HepG2 (cell line): ENCODE measurements around the gene ITPR1. TPM values are rescaled to one million over a fixed set of nuclear protein-coding genes. Genes with fewer than 3 reads are reported as not detected.

Experiments used
- ATAC-seq: fragments of 200-7000 bp; cut with Tn5 transposase; 3 replicates; pipeline ENCODE4 v1.9.1; 2020; ENCODE audit warnings: mild to moderate bottlenecking, moderate library complexity
- BruUV-seq: library from RNA; stranded (reverse); fragments of 400-500 nt; replicated peaks from 2 replicates; lab custom pipeline; 2021; lab: Mats Ljungman, UMichigan
- CTCF ChIA-PET: fragments of 300-600 bp; formaldehyde crosslinking; extraction: SDS; loops from one replicate; lab custom pipeline; 2021; ENCODE audit warnings: low total read pairs, inconsistent platforms, low intra/inter-chr PET ratio; lab: Yijun Ruan, JAX
- POLR2A ChIA-PET: fragments of 350-600 bp; sonication (Branson Sonifier 250); formaldehyde crosslinking; loops from one replicate; lab custom pipeline; 2020; ENCODE audit warnings: antibody characterized with exemption, inconsistent platforms; lab: Yijun Ruan, JAX
- DNase-seq: peaks from one replicate; pipeline ENCODE4 v3.0.0-alpha.2; 2015; ENCODE audit warnings: low spot score
- FAIRE-seq: peaks from 3 replicates; lab custom pipeline; 2011; peaks lifted over from hg19 to GRCh38; lab: Jason Lieb, UNC
- H2AFZ ChIP-seq: one replicate; pipeline ENCODE4 v1.6.1; 2011; ENCODE audit warnings: low read length, inconsistent platforms
- H3K27ac ChIP-seq: fragments of 300-600 bp; 3 replicates; pipeline ENCODE4 v1.8.0; 2011; ENCODE audit warnings: mixed run types, mild to moderate bottlenecking, mixed read lengths, low read length, inconsistent platforms; ENCODE audit not compliant: insufficient read depth; ENCODE audit errors: extremely low read length
- H3K27me3 ChIP-seq, 2 experiments: fragments of 200-600 bp in 1 of 2; 2 replicates in 1 of 2; 3 replicates in 1 of 2; pipeline versions ENCODE4 v1.6.0 to v1.8.0; 2011; ENCODE audit warnings: low read length in 2 of 2, mild to moderate bottlenecking in 2 of 2, moderate library complexity in 2 of 2, inconsistent platforms in 1 of 2; ENCODE audit not compliant: insufficient read depth in 2 of 2, control insufficient read depth in 1 of 2
- H3K36me3 ChIP-seq, 2 experiments: fragments of 200-600 bp in 1 of 2; replicated peaks in 1 of 2; 2 replicates in 1 of 2; 3 replicates in 1 of 2; pipeline versions ENCODE4 v1.5.1 to v1.8.0; 2011; ENCODE audit warnings: low read length in 2 of 2, inconsistent platforms in 1 of 2; ENCODE audit not compliant: insufficient read depth in 2 of 2, control insufficient read depth in 1 of 2
- H3K4me1 ChIP-seq: 2 replicates; pipeline ENCODE4 v1.5.1; 2012; ENCODE audit warnings: low read length, inconsistent platforms; ENCODE audit not compliant: insufficient read depth
- H3K4me2 ChIP-seq: 2 replicates; pipeline ENCODE4 v1.6.0; 2011; ENCODE audit warnings: low read depth, low read length, inconsistent platforms
- H3K4me3 ChIP-seq, 3 experiments: fragments of 200-600 bp in 1 of 3; sonication (generic), shearing (Covaris generic) in 1 of 3; replicated peaks in 1 of 3; 2 replicates each; pipeline ENCODE4 v1.5.1; 2011 to 2016; ENCODE audit warnings: low read length in 3 of 3, inconsistent platforms in 2 of 3, low read depth in 2 of 3, mild to moderate bottlenecking in 2 of 3, control low read depth in 1 of 3, mixed read lengths in 1 of 3; ENCODE audit not compliant: insufficient read depth in 1 of 3
- H3K79me2 ChIP-seq: one replicate; pipeline ENCODE4 v1.6.1; 2011; ENCODE audit warnings: low read length, inconsistent platforms; ENCODE audit not compliant: insufficient read depth
- H3K9ac ChIP-seq: 2 replicates; pipeline ENCODE4 v1.6.0; 2011; ENCODE audit warnings: mild to moderate bottlenecking, low read depth, low read length, inconsistent platforms; ENCODE audit not compliant: insufficient read depth
- H3K9me3 ChIP-seq: 2 replicates; pipeline ENCODE4 v1.5.1; 2012; ENCODE audit warnings: mild to moderate bottlenecking, low read length
- H4K20me1 ChIP-seq: 2 replicates; pipeline ENCODE4 v1.6.0; 2011; ENCODE audit warnings: inconsistent platforms, mild to moderate bottlenecking, low read length, moderate library complexity; ENCODE audit not compliant: insufficient read depth
- NCOA2 ChIP-seq: sonication (generic); formaldehyde crosslinking; IDR thresholded peaks from 2 replicates; pipeline ENCODE4 v1.8.0; 2022; ENCODE audit warnings: inconsistent platforms
- SOX6 ChIP-seq, 2 experiments: fragments of 450-650 bp in 1 of 2; sonication (generic) in 1 of 2; formaldehyde crosslinking in 1 of 2; IDR thresholded peaks; 2 replicates each; pipeline versions ENCODE4 v1.4.0 to v1.6.1; 2017 to 2020; ENCODE audit warnings: antibody characterized with exemption in 1 of 2, mild to moderate bottlenecking in 1 of 2, missing genetic modification reagents in 1 of 2
- ZFAT ChIP-seq: sonication (generic); formaldehyde crosslinking; conservative IDR thresholded peaks from 2 replicates; pipeline ENCODE4 v1.8.1; 2023; ENCODE audit warnings: missing genetic modification reagents, inconsistent platforms
- ZNF136 ChIP-seq: sonication (generic); formaldehyde crosslinking; IDR thresholded peaks from 2 replicates; pipeline ENCODE4 v1.8.1; 2022; ENCODE audit warnings: low read depth, mild to moderate bottlenecking, moderate library complexity, missing genetic modification reagents
- ZNF180 ChIP-seq: sonication (generic); formaldehyde crosslinking; IDR thresholded peaks from 2 replicates; pipeline ENCODE4 v1.4.0; 2020; ENCODE audit warnings: low read depth, missing genetic modification reagents, borderline replicate concordance
- ZNF329 ChIP-seq: sonication (generic); formaldehyde crosslinking; IDR thresholded peaks from 2 replicates; pipeline ENCODE4 v1.9.0; 2021; ENCODE audit warnings: low read depth, mild to moderate bottlenecking, missing genetic modification reagents
- ZNF879 ChIP-seq: sonication (generic); formaldehyde crosslinking; IDR thresholded peaks from 2 replicates; pipeline ENCODE4 v1.8.1; 2023; ENCODE audit warnings: missing genetic modification reagents
- ZSCAN9 ChIP-seq: IDR thresholded peaks from 2 replicates; pipeline ENCODE4 v1.6.1; 2016; ENCODE audit warnings: borderline replicate concordance
- WGBS: methylation state at CpG from one replicate; pipeline ENCODE4 v1.1.6; 2017; ENCODE audit warnings: low lambda C conversion rate; 5-methylcytosine and 5-hydroxymethylcytosine counted together
- in situ Hi-C: cut with HindIII; loops from 2 replicates; pipeline ENCODE4 v1.10.0; 2017; ENCODE audit warnings: low pct_unique_long_range_greater_than_20kb; ENCODE audit not compliant: extremely low pct_ligation_motif_present
- intact Hi-C: fragments of 100-400 bp; cut with micrococcal nuclease; formaldehyde crosslinking; loops from one replicate; pipeline ENCODE4 v1.10.0; 2022; ENCODE audit not compliant: unreplicated experiment
- polyA plus RNA-seq, 8 experiments: library from polyadenylated mRNA; depleted of rRNA in 3 of 8; stranded (reverse) in 7 of 8; unstranded in 1 of 8; fragments of >200 nt; fragmentation: Illumina TruSeq in 4 of 8; extraction: Trizol in 4 of 8; gene quantifications; 2 replicates each; pipeline versions ENCODE4 v1.2.1 to v1.2.3, GENCODE V29; 2011 to 2016; ENCODE audit warnings: low read depth in 4 of 8, missing spikeins in 1 of 8, mixed read lengths in 1 of 8; ENCODE audit not compliant: insufficient read depth in 1 of 8
- total RNA-seq, 5 experiments: library from RNA; depleted of rRNA; stranded (reverse); fragments of >200 nt; fragmentation: Illumina TruSeq; extraction: Trizol; gene quantifications; 2 replicates each; pipeline ENCODE4 v1.2.3, GENCODE V29; 2016; ENCODE audit warnings: low read depth in 1 of 5
- TF ChIP-seq, protein P1 (sequence below): sonication (generic); formaldehyde crosslinking; IDR thresholded peaks from 2 replicates; pipeline ENCODE4 v1.4.0; 2020; ENCODE audit warnings: missing genetic modification reagents, borderline replicate concordance
- TF ChIP-seq, protein P2 (sequence below): sonication (generic); formaldehyde crosslinking; IDR thresholded peaks from 2 replicates; pipeline ENCODE4 v1.5.1; 2020; ENCODE audit warnings: mild to moderate bottlenecking, missing genetic modification reagents, moderate library complexity
- TF ChIP-seq, protein P3 (sequence below): IDR thresholded peaks from 2 replicates; pipeline ENCODE4 v1.6.1; 2016; ENCODE audit warnings: missing genetic modification reagents, missing compliant biosample characterization
- TF ChIP-seq, protein P4 (sequence below): sonication (generic); formaldehyde crosslinking; IDR thresholded peaks from 2 replicates; pipeline ENCODE4 v1.5.0; 2020; ENCODE audit warnings: mild to moderate bottlenecking, missing genetic modification reagents
- TF ChIP-seq, protein P5 (sequence below): sonication (generic); formaldehyde crosslinking; IDR thresholded peaks from 2 replicates; pipeline ENCODE4 v1.5.0; 2020; ENCODE audit warnings: missing genetic modification reagents, mild to moderate bottlenecking, borderline replicate concordance

The ITPR1 gene
- total and polyA plus RNA-seq, 2 of the 13 experiments (the other 11 are each of a cell fraction or from before 2014, with no cell fraction given): 10.0 to 11.4 TPM

DNA sequence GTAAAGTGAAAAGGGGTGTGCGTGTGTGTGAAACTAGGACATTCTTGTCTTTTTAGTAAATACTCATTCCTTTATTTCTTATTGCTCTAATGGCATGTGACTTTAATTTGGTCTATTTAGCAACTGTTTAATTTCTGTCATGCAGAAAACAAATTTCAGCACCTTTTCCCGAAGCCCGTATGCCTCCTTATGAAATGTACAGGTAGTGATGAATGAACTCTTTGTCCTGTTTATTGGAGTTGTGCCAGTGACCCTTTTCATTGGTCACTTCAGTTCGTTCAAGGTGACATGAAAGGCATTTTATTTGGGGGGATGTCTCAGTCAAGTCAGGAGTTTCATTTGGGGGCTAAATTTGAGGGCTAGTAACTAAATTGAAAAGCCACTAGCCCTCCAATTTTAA lies 55.2 kb downstream of the ITPR1 start (continued):
- TF ChIP-seq, protein P1, sequence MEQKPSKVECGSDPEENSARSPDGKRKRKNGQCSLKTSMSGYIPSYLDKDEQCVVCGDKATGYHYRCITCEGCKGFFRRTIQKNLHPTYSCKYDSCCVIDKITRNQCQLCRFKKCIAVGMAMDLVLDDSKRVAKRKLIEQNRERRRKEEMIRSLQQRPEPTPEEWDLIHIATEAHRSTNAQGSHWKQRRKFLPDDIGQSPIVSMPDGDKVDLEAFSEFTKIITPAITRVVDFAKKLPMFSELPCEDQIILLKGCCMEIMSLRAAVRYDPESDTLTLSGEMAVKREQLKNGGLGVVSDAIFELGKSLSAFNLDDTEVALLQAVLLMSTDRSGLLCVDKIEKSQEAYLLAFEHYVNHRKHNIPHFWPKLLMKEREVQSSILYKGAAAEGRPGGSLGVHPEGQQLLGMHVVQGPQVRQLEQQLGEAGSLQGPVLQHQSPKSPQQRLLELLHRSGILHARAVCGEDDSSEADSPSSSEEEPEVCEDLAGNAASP (CRISPR knock-in tag): peak; percentile 71; the same call in 1 of the 2 replicates

DNA sequence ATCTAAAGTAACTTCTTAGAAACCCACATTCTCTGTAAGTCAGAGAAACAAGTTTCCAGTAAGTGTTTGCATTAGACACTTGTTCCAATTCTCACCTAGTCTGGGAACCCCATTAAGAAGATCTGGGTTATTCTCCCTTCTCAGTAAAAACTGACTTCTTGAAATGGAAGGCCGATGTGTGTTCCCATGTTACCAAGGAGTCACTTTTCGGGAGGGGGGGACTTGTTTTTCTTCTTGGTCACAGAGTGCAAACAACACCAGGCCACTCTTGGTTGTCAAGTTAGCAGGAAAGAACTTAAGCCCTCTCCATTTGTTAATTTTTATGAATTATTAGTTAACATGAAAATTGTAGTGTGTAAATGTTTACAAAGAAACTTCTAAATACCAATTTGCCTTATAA lies 55.6 kb downstream of the ITPR1 start:
- no peaks in the 10 kb centered on the region for H4K20me1 ChIP-seq
- CTCF ChIA-PET: no interaction called here
- intact Hi-C loops: no loop called here
- H3K4me3 ChIP-seq: no peak overlapping the region
- no peak overlapping the region for H3K9ac ChIP-seq
- H3K27me3 ChIP-seq: no peaks in the 10 kb centered on the region
- H2AFZ ChIP-seq: no peak overlapping the region
- 90% methylated on average over 2 of the region's 2 CpGs for WGBS
- H3K79me2 ChIP-seq: no peaks in the 10 kb centered on the region
- DNase-seq (no peak), FAIRE-seq (no peak), ATAC-seq (no peak; the same call in 2 of the 3 replicates)
- 0 out of 2 replicates have a peak overlapping the region, but pooled peaks have one; percentile 31 for H3K4me2 ChIP-seq
- no TSS peak for BruUV-seq
- H3K36me3 ChIP-seq: peaks cover 0 to 1% of the 10 kb centered on the region in 2 experiments; a peak in 1 of 5 replicates
- H3K9me3 ChIP-seq: no peaks in the 10 kb centered on the region
- POLR2A ChIA-PET: no interaction called here
- peak overlapping the region; percentile 54 for H3K27ac ChIP-seq
- H3K4me1 ChIP-seq: peaks cover 62% of the 10 kb centered on the region
- in situ Hi-C loops: no loop called here
- TF ChIP-seq NCOA2 (CRISPR knock-in tag) (no peak), ZNF879 (CRISPR knock-in tag) (no peak), ZNF329 (CRISPR knock-in tag) (no peak), ZNF180 (CRISPR knock-in tag) (no peak), ZFAT (no peak), ZNF136 (CRISPR knock-in tag) (no peak), ZSCAN9 (CRISPR knock-in tag) (no peak), SOX6 (IDR thresholded peaks at IDR 0.05) (no peak), SOX6 (CRISPR knock-in tag; IDR thresholded peaks at IDR 0.05) (no peak)
- TF ChIP-seq, protein P2, sequence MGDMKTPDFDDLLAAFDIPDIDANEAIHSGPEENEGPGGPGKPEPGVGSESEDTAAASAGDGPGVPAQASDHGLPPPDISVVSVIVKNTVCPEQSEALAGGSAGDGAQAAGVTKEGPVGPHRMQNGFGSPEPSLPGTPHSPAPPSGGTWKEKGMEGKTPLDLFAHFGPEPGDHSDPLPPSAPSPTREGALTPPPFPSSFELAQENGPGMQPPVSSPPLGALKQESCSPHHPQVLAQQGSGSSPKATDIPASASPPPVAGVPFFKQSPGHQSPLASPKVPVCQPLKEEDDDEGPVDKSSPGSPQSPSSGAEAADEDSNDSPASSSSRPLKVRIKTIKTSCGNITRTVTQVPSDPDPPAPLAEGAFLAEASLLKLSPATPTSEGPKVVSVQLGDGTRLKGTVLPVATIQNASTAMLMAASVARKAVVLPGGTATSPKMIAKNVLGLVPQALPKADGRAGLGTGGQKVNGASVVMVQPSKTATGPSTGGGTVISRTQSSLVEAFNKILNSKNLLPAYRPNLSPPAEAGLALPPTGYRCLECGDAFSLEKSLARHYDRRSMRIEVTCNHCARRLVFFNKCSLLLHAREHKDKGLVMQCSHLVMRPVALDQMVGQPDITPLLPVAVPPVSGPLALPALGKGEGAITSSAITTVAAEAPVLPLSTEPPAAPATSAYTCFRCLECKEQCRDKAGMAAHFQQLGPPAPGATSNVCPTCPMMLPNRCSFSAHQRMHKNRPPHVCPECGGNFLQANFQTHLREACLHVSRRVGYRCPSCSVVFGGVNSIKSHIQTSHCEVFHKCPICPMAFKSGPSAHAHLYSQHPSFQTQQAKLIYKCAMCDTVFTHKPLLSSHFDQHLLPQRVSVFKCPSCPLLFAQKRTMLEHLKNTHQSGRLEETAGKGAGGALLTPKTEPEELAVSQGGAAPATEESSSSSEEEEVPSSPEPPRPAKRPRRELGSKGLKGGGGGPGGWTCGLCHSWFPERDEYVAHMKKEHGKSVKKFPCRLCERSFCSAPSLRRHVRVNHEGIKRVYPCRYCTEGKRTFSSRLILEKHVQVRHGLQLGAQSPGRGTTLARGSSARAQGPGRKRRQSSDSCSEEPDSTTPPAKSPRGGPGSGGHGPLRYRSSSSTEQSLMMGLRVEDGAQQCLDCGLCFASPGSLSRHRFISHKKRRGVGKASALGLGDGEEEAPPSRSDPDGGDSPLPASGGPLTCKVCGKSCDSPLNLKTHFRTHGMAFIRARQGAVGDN (CRISPR knock-in tag): no peak
- TF ChIP-seq, protein P3, sequence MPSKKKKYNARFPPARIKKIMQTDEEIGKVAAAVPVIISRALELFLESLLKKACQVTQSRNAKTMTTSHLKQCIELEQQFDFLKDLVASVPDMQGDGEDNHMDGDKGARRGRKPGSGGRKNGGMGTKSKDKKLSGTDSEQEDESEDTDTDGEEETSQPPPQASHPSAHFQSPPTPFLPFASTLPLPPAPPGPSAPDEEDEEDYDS: no peak
- TF ChIP-seq, protein P4, sequence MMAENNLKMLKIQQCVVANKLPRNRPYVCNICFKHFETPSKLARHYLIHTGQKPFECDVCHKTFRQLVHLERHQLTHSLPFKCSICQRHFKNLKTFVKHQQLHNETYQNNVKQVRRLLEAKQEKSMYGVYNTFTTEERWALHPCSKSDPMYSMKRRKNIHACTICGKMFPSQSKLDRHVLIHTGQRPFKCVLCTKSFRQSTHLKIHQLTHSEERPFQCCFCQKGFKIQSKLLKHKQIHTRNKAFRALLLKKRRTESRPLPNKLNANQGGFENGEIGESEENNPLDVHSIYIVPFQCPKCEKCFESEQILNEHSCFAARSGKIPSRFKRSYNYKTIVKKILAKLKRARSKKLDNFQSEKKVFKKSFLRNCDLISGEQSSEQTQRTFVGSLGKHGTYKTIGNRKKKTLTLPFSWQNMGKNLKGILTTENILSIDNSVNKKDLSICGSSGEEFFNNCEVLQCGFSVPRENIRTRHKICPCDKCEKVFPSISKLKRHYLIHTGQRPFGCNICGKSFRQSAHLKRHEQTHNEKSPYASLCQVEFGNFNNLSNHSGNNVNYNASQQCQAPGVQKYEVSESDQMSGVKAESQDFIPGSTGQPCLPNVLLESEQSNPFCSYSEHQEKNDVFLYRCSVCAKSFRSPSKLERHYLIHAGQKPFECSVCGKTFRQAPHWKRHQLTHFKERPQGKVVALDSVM (CRISPR knock-in tag): no peak
- TF ChIP-seq, protein P5, sequence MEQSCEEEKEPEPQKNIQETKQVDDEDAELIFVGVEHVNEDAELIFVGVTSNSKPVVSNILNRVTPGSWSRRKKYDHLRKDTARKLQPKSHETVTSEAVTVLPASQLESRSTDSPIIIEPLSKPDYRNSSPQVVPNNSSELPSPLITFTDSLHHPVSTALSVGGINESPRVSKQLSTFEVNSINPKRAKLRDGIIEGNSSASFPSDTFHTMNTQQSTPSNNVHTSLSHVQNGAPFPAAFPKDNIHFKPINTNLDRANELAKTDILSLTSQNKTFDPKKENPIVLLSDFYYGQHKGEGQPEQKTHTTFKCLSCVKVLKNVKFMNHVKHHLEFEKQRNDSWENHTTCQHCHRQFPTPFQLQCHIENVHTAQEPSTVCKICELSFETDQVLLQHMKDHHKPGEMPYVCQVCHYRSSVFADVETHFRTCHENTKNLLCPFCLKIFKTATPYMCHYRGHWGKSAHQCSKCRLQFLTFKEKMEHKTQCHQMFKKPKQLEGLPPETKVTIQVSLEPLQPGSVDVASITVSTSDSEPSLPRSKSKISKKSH (CRISPR knock-in tag): no peak
